H1 (cell line): Measurements from ENCODE around the gene KCNK4.

Experiments
- KDM5A ChIP-seq: fragments of 200-600 bp; IDR thresholded peaks from 2 replicates; pipeline ENCODE4 v1.7.1; 2012; ENCODE audit warnings: mild to moderate bottlenecking, low read length, inconsistent platforms, mixed read lengths
- SIN3A ChIP-seq, 2 experiments: IDR thresholded peaks in 1 of 2; conservative IDR thresholded peaks in 1 of 2; 2 replicates each; pipeline ENCODE4 v1.6.1; 2011 to 2012; ENCODE audit warnings: low read length in 2 of 2, improper control_type of control experiment in 1 of 2, low read depth in 1 of 2, mild to moderate bottlenecking in 1 of 2
- ZNF274 ChIP-seq: IDR thresholded peaks from 2 replicates; pipeline ENCODE4 v1.7.0; 2012; ENCODE audit warnings: low read length, borderline replicate concordance; ENCODE audit errors: extremely low read depth
- TF ChIP-seq, protein P1 (sequence below), 3 experiments: IDR thresholded peaks; 1 replicate in 2 of 3; 2 replicates in 1 of 3; pipeline versions ENCODE4 v1.5.1 to v1.6.1; 2011; ENCODE audit warnings: low read length in 3 of 3, mild to moderate bottlenecking in 3 of 3, inconsistent platforms in 2 of 3, low read depth in 1 of 3, moderate library complexity in 1 of 3; ENCODE audit not compliant: insufficient read depth in 1 of 3; ENCODE audit errors: control extremely low read depth in 1 of 3
- TF ChIP-seq, protein P2 (sequence below): IDR thresholded peaks from 2 replicates; pipeline ENCODE4 v1.6.1; 2011; ENCODE audit warnings: low read length, improper control_type of control experiment
- TF ChIP-seq, protein P3 (sequence below): IDR thresholded peaks from 2 replicates; pipeline ENCODE4 v1.6.1; 2012; ENCODE audit warnings: inconsistent platforms
- TF ChIP-seq, protein P4 (sequence below): IDR thresholded peaks from 2 replicates; pipeline ENCODE4 v1.6.1; 2012; ENCODE audit warnings: inconsistent platforms

DNA sequence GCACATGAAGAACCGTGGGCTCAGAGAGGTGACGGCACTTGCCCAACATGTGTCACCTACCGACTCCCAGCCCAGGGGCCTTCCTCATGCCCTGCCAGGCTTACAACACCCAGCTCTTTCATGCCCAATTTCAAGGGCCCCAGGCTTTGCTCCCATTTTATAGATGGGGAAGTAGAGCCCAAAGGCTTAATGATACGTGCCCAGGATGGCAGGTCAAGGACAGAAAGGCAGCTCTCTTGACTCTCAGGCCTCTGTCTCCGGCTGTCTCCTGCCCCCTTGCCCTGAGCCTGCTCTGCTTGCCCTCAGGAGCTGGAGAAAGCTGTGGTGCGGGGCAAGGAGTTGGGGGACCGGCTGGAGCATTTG is 57.9 kb downstream of the KCNK4 start:
- TF ChIP-seq, protein P1, sequence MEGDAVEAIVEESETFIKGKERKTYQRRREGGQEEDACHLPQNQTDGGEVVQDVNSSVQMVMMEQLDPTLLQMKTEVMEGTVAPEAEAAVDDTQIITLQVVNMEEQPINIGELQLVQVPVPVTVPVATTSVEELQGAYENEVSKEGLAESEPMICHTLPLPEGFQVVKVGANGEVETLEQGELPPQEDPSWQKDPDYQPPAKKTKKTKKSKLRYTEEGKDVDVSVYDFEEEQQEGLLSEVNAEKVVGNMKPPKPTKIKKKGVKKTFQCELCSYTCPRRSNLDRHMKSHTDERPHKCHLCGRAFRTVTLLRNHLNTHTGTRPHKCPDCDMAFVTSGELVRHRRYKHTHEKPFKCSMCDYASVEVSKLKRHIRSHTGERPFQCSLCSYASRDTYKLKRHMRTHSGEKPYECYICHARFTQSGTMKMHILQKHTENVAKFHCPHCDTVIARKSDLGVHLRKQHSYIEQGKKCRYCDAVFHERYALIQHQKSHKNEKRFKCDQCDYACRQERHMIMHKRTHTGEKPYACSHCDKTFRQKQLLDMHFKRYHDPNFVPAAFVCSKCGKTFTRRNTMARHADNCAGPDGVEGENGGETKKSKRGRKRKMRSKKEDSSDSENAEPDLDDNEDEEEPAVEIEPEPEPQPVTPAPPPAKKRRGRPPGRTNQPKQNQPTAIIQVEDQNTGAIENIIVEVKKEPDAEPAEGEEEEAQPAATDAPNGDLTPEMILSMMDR (IDR thresholded peaks at IDR 0.05; ENCODE audit: control extremely low read depth in 1 of 3, insufficient read depth in 1 of 3, low read depth in 1 of 3, low read length in 3 of 3), result no peak
- TF ChIP-seq SIN3A (conservative IDR thresholded peaks at IDR 0.05 in 1 of 2, IDR thresholded peaks at IDR 0.05 in 1 of 2; ENCODE audit: low read depth in 1 of 2, low read length in 2 of 2), result no peak
- TF ChIP-seq, protein P2, sequence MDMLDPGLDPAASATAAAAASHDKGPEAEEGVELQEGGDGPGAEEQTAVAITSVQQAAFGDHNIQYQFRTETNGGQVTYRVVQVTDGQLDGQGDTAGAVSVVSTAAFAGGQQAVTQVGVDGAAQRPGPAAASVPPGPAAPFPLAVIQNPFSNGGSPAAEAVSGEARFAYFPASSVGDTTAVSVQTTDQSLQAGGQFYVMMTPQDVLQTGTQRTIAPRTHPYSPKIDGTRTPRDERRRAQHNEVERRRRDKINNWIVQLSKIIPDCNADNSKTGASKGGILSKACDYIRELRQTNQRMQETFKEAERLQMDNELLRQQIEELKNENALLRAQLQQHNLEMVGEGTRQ, result no peak
- TF ChIP-seq, protein P3, sequence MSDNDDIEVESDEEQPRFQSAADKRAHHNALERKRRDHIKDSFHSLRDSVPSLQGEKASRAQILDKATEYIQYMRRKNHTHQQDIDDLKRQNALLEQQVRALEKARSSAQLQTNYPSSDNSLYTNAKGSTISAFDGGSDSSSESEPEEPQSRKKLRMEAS, result no peak
- TF ChIP-seq ZNF274, result no peak
- TF ChIP-seq, protein P4, sequence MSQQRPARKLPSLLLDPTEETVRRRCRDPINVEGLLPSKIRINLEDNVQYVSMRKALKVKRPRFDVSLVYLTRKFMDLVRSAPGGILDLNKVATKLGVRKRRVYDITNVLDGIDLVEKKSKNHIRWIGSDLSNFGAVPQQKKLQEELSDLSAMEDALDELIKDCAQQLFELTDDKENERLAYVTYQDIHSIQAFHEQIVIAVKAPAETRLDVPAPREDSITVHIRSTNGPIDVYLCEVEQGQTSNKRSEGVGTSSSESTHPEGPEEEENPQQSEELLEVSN, result no peak
- no peak for TF ChIP-seq KDM5A
